ENCODE measurements around the gene PMM2. TPM values are rescaled to one million over a fixed set of nuclear protein-coding genes. Genes with fewer than 3 reads are reported as not detected.

Gene PMM2
- total RNA-seq, 1 experiment from 2014 or later, result 53.3 TPM

- ChIA-PET POLR2A (no interaction called here), CTCF (no interaction called here), RAD21 (ENCODE audit: low non-redundant PET in 1 of 2, low total read pairs in 2 of 2, uncharacterized antibody in 2 of 2, unreplicated experiment in 2 of 2) (no interaction called here)
- Histone ChIP-seq H3K36me3 (ENCODE audit: control insufficient read depth in 1 of 2, insufficient read depth in 2 of 2, low read length in 2 of 2) (peaks cover 20 to 27% of the 10 kb centered on the region in 2 experiments), H2AFZ (ENCODE audit: low read depth, low read length, poor library complexity, severe bottlenecking) (no peak overlapping the region), H3K9me2 (ENCODE audit: insufficient read depth) (no peaks in the 10 kb centered on the region), H3K4me1 (ENCODE audit: control insufficient read depth in 1 of 2, insufficient read depth in 2 of 2, low read length in 2 of 2) (peaks cover 12 to 24% of the 10 kb centered on the region in 2 experiments), H3K4me3 (replicated peaks in 1 of 2; ENCODE audit: low read depth in 1 of 2, low read length in 2 of 2) (peak overlapping the region; percentile 87 to 97), H3K27ac (ENCODE audit: low read depth, low read length) (peak overlapping the region; percentile 74), H3K9ac (ENCODE audit: low read length) (peak overlapping the region; percentile 91), H3K4me2 (ENCODE audit: low read length) (peak overlapping the region; percentile 80), H3K79me2 (ENCODE audit: insufficient read depth, low read length) (peaks cover 81% of the 10 kb centered on the region), H3K27me3 (ENCODE audit: insufficient read depth, low read length) (no peaks in the 10 kb centered on the region), H3K9me3 (ENCODE audit: control insufficient read depth in 1 of 2, insufficient read depth in 1 of 2, low read depth in 1 of 2, low read length in 2 of 2) (no peaks in the 10 kb centered on the region), H4K20me1 (ENCODE audit: insufficient read depth) (peaks cover 4% of the 10 kb centered on the region; the same call in 1 of the 2 replicates)
- peak; percentile 23 for ATAC-seq
- intact Hi-C loops (cut with micrococcal nuclease), result no loop called here
- TSS peak; percentile 63 for BruUV-seq (replicated peaks)
- TF ChIP-seq SRF (IDR thresholded peaks at IDR 0.05; ENCODE audit: low read depth) (no peak), EGR1 (IDR thresholded peaks at IDR 0.05; ENCODE audit: low read depth) (no peak), RAD21 (IDR thresholded peaks at IDR 0.05; ENCODE audit: low read depth) (no peak), TCF7L2 (IDR thresholded peaks at IDR 0.05; ENCODE audit: borderline replicate concordance, extremely low read depth, insufficient read depth, insufficient read length) (no peak), EZH2phosphoT487 (IDR thresholded peaks at IDR 0.05; ENCODE audit: borderline replicate concordance) (no peak), CTCF (IDR thresholded peaks at IDR 0.05 in 2 of 3, conservative IDR thresholded peaks at IDR 0.05 in 1 of 3; ENCODE audit: borderline replicate concordance in 1 of 3, insufficient read depth in 1 of 3, low read depth in 2 of 3, low read length in 2 of 3) (no peak), ZNF274 (IDR thresholded peaks at IDR 0.05; ENCODE audit: low read depth, low read length) (no peak), JUND (IDR thresholded peaks at IDR 0.05) (no peak), SIN3A (IDR thresholded peaks at IDR 0.05; ENCODE audit: low read depth) (no peak), EZH2 (IDR thresholded peaks at IDR 0.05) (no peak), SP1 (IDR thresholded peaks at IDR 0.05; ENCODE audit: low read depth) (no peak), CBX3 (IDR thresholded peaks at IDR 0.05; ENCODE audit: low read depth) (no peak), CEBPB (IDR thresholded peaks at IDR 0.05; ENCODE audit: low read depth) (no peak), MAX (IDR thresholded peaks at IDR 0.05) (no peak), POLR2AphosphoS5 (IDR thresholded peaks at IDR 0.05; ENCODE audit: low read depth, low read length) (no peak)
- DNase-seq (ENCODE audit: low read depth, low spot score), result peak; percentile 2
Observed at GRCh38 chr16:8798174-8798527, 512 bp downstream of the PMM2 start.

Measured in HCT116 (cell line).